GM18873 (cell line): ENCODE results near the gene PNLIP.

Experiments used
- ATAC-seq: cut with Tn5 transposase; IDR thresholded peaks from one replicate; pipeline ENCODE4 v1.9.1; 2021; ENCODE audit warnings: mild to moderate bottlenecking, moderate library complexity, moderate number of reproducible peaks; ENCODE audit not compliant: unreplicated experiment, low FRiP score

PNLIP gene

GRCh38 chr10:116612107-116612769 is 66.5 kb downstream of the PNLIP start:
- ATAC-seq: no peak

- no peak for ATAC-seq
These were observed 67.7 kb downstream of the PNLIP start for GRCh38 chr10:116613471-116613870.

- ATAC-seq: no peak
These were observed 69.1 kb downstream of the PNLIP start for GRCh38 chr10:116614796-116615195.

GRCh38 chr10:116615199-116615776 is 69.6 kb downstream of the PNLIP start:
- no peak for ATAC-seq
